Esophagus squamous epithelium (tissue), 4 donors: ENCODE measurements around the gene CCT6B.

ENCODE experiments used
- CTCF ChIP-seq, 6 experiments: fragments of 450-650 bp in 4 of 6; fragments of 200-600 bp in 2 of 6; sonication (generic) in 2 of 6; IDR thresholded peaks; one replicate each; pipeline ENCODE4 v1.5.1; 2016 to 2019; ENCODE audit warnings: antibody characterized with exemption in 6 of 6, mild to moderate bottlenecking in 4 of 6, moderate library complexity in 4 of 6
- POLR2A ChIP-seq, 4 donors: fragments of 450-650 bp; IDR thresholded peaks; one replicate each; pipeline ENCODE4 v1.6.1; 2017; ENCODE audit warnings: antibody characterized with exemption in 4 of 4, mild to moderate bottlenecking in 4 of 4, moderate library complexity in 3 of 4

DNA sequence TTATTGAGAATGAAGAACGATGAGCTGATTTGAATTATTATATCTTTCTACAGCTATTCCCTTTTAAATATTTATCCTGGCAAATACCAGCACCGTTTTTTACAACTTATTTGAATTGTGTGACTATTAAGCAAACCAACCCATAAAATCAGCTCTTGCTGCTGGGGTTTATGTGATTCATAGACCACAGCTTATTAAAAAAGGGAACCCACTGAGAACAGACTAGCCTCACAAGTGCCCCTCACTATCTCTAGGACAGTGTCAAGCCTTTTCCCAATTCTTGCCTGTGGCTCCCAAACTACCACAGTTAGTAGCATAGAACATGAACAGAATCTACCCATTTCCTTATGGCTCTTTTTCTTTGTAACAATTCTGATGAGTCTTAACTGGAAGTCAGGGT is 12.9 kb upstream of the CCT6B start:
- no peak for TF ChIP-seq CTCF (IDR thresholded peaks at IDR 0.05)
- no peak for TF ChIP-seq POLR2A (IDR thresholded peaks at IDR 0.05)
